ENCODE measurements around the gene FAM107B. TPM values are rescaled to one million over a fixed set of nuclear protein-coding genes. Genes with fewer than 3 reads are reported as not detected.
A peak's percentile ranks its signal among the peaks of the same experiment; 100 is the strongest.

The FAM107B gene
- total and polyA plus RNA-seq, 2 of the 4 experiments (the other 2 are of a cell fraction) = 26.4 to 27.1 TPM

DNA sequence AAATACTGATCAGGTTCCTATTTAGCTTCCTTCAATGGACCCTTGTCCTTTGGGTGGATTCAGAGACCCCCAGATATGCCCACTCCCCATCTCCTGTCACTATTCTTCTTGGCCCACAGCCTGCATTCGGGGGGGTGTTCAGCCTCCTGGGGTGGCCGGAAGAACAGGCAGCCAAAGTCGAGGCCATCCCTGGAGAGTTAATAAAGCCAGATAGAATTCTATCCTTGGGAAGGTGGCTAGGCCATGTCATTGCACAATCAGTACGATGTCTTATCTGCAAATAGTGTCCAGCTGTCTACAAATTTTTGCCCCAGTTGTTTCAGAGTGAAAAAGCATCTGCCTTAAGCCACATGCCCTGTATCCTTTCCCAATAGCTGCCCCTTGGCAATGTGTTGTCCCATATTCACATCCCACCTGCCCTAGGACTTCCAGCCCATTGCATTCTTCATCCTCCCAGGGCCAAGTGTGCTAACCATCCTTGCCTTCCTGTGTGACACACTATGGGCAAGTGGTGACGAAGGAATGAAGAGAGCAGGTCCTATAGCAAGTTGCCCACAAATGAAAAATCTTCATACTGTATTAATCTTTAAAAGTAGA lies 9.9 kb upstream of the FAM107B start:
- no peak overlapping the region for H4K8ac ChIP-seq (ENCODE audit: low read depth in 2 of 2, low read length in 2 of 2)
- in situ Hi-C loops (cut with MboI; ENCODE audit: low sequenced_read_pairs) (no loop called here), intact Hi-C loops (cut with micrococcal nuclease) (no loop called here), dilution Hi-C loops (cut with HindIII; ENCODE audit: low sequenced_read_pairs, unreplicated experiment) (no loop called here)
- H3K56ac ChIP-seq (ENCODE audit: extremely low read depth, insufficient read depth, low read length) = no peak overlapping the region
- H2BK120ac ChIP-seq (ENCODE audit: low read depth, low read length) = no peak overlapping the region
- no peak overlapping the region for H2BK5ac ChIP-seq (ENCODE audit: low read depth, low read length, poor library complexity, severe bottlenecking)
- H3K79me1 ChIP-seq (ENCODE audit: low read depth in 1 of 2, low read length in 2 of 2) = no peaks in the 10 kb centered on the region
- H3K36me3 ChIP-seq (ENCODE audit: control insufficient read depth, insufficient read depth, low read length) = no peaks in the 10 kb centered on the region
- H3K27me3 ChIP-seq (ENCODE audit: control insufficient read depth, insufficient read depth, low read length) = 0 out of 2 replicates have a peak, but pooled peaks cover 2% of the 10 kb centered on the region
- H3K9me1 ChIP-seq (ENCODE audit: insufficient read depth, low read length) = peaks cover 6% of the 10 kb centered on the region; the same call in 1 of the 2 replicates
- H3K4me1 ChIP-seq (ENCODE audit: control insufficient read depth, insufficient read depth, low read length) = peaks cover 8% of the 10 kb centered on the region
- no peak overlapping the region for H3K27ac ChIP-seq (ENCODE audit: insufficient read depth, low read length)
- ChIA-PET POLR2A (ENCODE audit: unreplicated experiment) (no interaction called here), CTCF (no interaction called here)
- no peak overlapping the region for H3K4me2 ChIP-seq (ENCODE audit: low read depth, low read length)
- H2AK9ac ChIP-seq (replicated peaks; ENCODE audit: low read depth, low read length, poor library complexity) = no peak overlapping the region
- no peak overlapping the region for H4K91ac ChIP-seq (ENCODE audit: insufficient read depth, low read depth, low read length)
- H3K4ac ChIP-seq (ENCODE audit: low read depth, low read length) = peak overlapping the region; percentile 54; the same call in 1 of the 2 replicates
- H2AK5ac ChIP-seq (ENCODE audit: low read depth, low read length) = peak overlapping the region; percentile 78
- ATAC-seq (ENCODE audit: low read depth) (no peak), DNase-seq (no peak)
- H3K18ac ChIP-seq (ENCODE audit: low read depth, low read length) = no peak overlapping the region
- H3K14ac ChIP-seq (replicated peaks; ENCODE audit: low read depth, low read length) = no peak overlapping the region
- no TSS peak for BruUV-seq (replicated peaks)
- no peak overlapping the region for H2BK20ac ChIP-seq (ENCODE audit: low read depth, low read length)
- H4K5ac ChIP-seq (ENCODE audit: low read depth, low read length) = no peak overlapping the region
- no peak overlapping the region for H3K23ac ChIP-seq (ENCODE audit: low read depth, low read length)
- H2BK15ac ChIP-seq (ENCODE audit: low read depth, low read length) = no peak overlapping the region
- H3K4me3 ChIP-seq (ENCODE audit: insufficient read depth, low read depth, low read length) = no peak overlapping the region
- H3K9me3 ChIP-seq (ENCODE audit: control insufficient read depth, insufficient read depth, low read length) = peaks cover 5% of the 10 kb centered on the region
- H4K20me1 ChIP-seq (ENCODE audit: insufficient read depth, low read length) = no peaks in the 10 kb centered on the region; the same call in 1 of the 2 replicates
- WGBS, 2 experiments (ENCODE audit: extremely low coverage in 2 of 2, insufficient read length in 1 of 2) = 33% methylated on average over 1 of the region's 5 CpGs; no CpG with 5 or more reads in 1 of the 2 experiments
- H3K9ac ChIP-seq (ENCODE audit: low read depth, low read length) = no peak overlapping the region
- peak overlapping the region; percentile 55 for H2AFZ ChIP-seq (replicated peaks; ENCODE audit: low read length, poor library complexity)
- peak; percentile 55 for TF ChIP-seq CEBPB (IDR thresholded peaks at IDR 0.05; ENCODE audit: low read depth, low read length)
- no peak for TF ChIP-seq NFE2L2 (IDR thresholded peaks at IDR 0.05; ENCODE audit: low read depth, low read length)

Measured in IMR-90 (cell line).